Fibroblast of lung (primary cell): ENCODE measurements around the gene ZNHIT2. TPM values are rescaled to one million over a fixed set of nuclear protein-coding genes. Genes with fewer than 3 reads are reported as not detected.

Experiments
- DNase-seq, 2 donors: peaks; one replicate each; pipeline versions ENCODE4 v3.0.0 to v3.0.0-alpha.2; 2010; ENCODE audit warnings: low read depth in 2 of 2
- H2AFZ ChIP-seq: 2 replicates; pipeline ENCODE4 v1.5.1; 2012; ENCODE audit warnings: low read length, control low read depth, inconsistent platforms
- H3K27ac ChIP-seq: 2 replicates; pipeline ENCODE4 v1.5.1; 2011; ENCODE audit warnings: low read length, control low read depth; ENCODE audit not compliant: insufficient read depth
- H3K27me3 ChIP-seq: 2 replicates; pipeline ENCODE4 v1.5.1; 2011; ENCODE audit warnings: mild to moderate bottlenecking, low read length; ENCODE audit not compliant: control insufficient read depth, insufficient read depth
- H3K36me3 ChIP-seq: 2 replicates; pipeline ENCODE4 v1.5.1; 2011; ENCODE audit warnings: low read length; ENCODE audit not compliant: control insufficient read depth, insufficient read depth
- H3K4me1 ChIP-seq: 2 replicates; pipeline ENCODE4 v1.5.1; 2011; ENCODE audit warnings: low read length; ENCODE audit not compliant: control insufficient read depth, insufficient read depth; ENCODE audit errors: extremely low read depth
- H3K4me2 ChIP-seq: 2 replicates; pipeline ENCODE4 v1.5.1; 2011; ENCODE audit warnings: low read length, control low read depth; ENCODE audit not compliant: insufficient read depth; ENCODE audit errors: extremely low read depth
- H3K4me3 ChIP-seq, 4 experiments: fragments of 200-600 bp in 1 of 4; sonication (generic) in 1 of 4; replicated peaks in 1 of 4; 2 replicates each; pipeline ENCODE4 v1.5.1; 2011 to 2016; ENCODE audit warnings: low read length in 4 of 4, low read depth in 3 of 4, mild to moderate bottlenecking in 3 of 4, control low read depth in 2 of 4, inconsistent platforms in 1 of 4, mixed read lengths in 1 of 4; ENCODE audit not compliant: insufficient read depth in 1 of 4; ENCODE audit errors: control extremely low read depth in 1 of 4
- H3K79me2 ChIP-seq: 2 replicates; pipeline ENCODE4 v1.5.1; 2012; ENCODE audit warnings: mild to moderate bottlenecking, low read length, inconsistent platforms; ENCODE audit not compliant: control insufficient read depth, insufficient read depth
- H3K9ac ChIP-seq: 2 replicates; pipeline ENCODE4 v1.5.1; 2011; ENCODE audit warnings: mild to moderate bottlenecking, low read length, control low read depth; ENCODE audit not compliant: insufficient read depth
- H3K9me3 ChIP-seq: 2 replicates; pipeline ENCODE4 v1.5.1; 2012; ENCODE audit warnings: low read depth, low read length; ENCODE audit not compliant: control insufficient read depth, insufficient read depth
- H4K20me1 ChIP-seq: 2 replicates; pipeline ENCODE4 v1.5.1; 2011; ENCODE audit warnings: low read length; ENCODE audit not compliant: control insufficient read depth, insufficient read depth; ENCODE audit errors: extremely low read depth
- EZH2 ChIP-seq: IDR thresholded peaks from 2 replicates; pipeline ENCODE4 v1.5.1; 2012; ENCODE audit warnings: low read length, control low read depth, mild to moderate bottlenecking; ENCODE audit errors: missing control alignments
- polyA plus RNA-seq, 2 donors: library from polyadenylated mRNA; depleted of rRNA in 1 of 2; stranded (reverse) in 1 of 2; unstranded in 1 of 2; fragments of >200 nt; gene quantifications; 2 replicates each; pipeline ENCODE4 v1.2.1, GENCODE V29; 2011 to 2012; ENCODE audit warnings: missing spikeins in 1 of 2
- total RNA-seq: library from RNA; depleted of rRNA; stranded (reverse); fragments of >200 nt; gene quantifications from 2 replicates; pipeline ENCODE4 v1.2.1, GENCODE V29; 2014
- TF ChIP-seq, protein P1 (sequence below), 2 donors: IDR thresholded peaks in 1 of 2; conservative IDR thresholded peaks in 1 of 2; 1 replicate in 1 of 2; 2 replicates in 1 of 2; pipeline ENCODE4 v1.5.1; 2011 to 2012; ENCODE audit warnings: low read length in 2 of 2, control low read depth in 1 of 2, inconsistent platforms in 1 of 2, low read depth in 1 of 2, mild to moderate bottlenecking in 1 of 2

The ZNHIT2 gene
- total and polyA plus RNA-seq, 2 donors (not counting 1 experiment from before 2014, with no cell fraction given), result 1.4 to 13.2 TPM

DNA sequence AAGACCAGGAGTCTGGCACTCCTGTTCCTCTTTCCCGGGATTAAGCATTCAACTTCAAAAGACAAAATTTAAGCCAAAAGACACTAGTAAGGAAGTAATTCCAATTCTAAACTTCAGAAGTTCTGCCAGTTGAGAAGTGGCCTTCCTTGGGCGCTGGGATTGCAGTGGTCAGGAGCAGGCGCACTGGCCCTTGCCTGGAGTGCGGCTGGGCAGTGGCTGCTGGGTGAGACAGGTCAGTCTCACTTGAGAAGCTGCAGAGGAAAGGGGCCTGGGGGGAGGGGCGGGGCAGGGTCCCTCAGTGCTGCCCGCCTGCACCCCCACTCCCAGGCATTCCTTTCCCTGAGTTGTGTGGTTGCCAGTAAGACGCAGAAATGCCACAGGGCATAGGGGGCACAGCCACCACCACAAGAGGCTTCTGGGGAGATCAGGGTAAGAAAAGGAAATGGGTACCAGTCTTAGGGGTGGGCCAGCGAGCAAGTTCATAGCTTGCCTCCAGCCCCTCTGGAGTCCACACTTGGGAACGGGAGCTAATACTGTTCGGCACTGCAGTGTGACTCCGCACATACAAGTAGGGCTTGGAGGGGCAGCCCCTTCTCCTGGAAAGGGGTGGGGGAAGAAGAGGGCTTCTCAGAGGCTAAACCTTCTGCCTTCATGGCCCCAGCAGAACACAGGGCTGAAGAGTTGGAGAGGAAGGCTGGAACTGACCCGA lies 10.1 kb upstream of the ZNHIT2 start:
- no peaks in the 10 kb centered on the region for H3K27me3 ChIP-seq
- peaks cover 40% of the 10 kb centered on the region for H3K36me3 ChIP-seq
- H3K4me2 ChIP-seq, result no peak overlapping the region
- peaks cover 2% of the 10 kb centered on the region for H3K4me1 ChIP-seq
- no peak overlapping the region for H3K27ac ChIP-seq
- TF ChIP-seq, protein P1, sequence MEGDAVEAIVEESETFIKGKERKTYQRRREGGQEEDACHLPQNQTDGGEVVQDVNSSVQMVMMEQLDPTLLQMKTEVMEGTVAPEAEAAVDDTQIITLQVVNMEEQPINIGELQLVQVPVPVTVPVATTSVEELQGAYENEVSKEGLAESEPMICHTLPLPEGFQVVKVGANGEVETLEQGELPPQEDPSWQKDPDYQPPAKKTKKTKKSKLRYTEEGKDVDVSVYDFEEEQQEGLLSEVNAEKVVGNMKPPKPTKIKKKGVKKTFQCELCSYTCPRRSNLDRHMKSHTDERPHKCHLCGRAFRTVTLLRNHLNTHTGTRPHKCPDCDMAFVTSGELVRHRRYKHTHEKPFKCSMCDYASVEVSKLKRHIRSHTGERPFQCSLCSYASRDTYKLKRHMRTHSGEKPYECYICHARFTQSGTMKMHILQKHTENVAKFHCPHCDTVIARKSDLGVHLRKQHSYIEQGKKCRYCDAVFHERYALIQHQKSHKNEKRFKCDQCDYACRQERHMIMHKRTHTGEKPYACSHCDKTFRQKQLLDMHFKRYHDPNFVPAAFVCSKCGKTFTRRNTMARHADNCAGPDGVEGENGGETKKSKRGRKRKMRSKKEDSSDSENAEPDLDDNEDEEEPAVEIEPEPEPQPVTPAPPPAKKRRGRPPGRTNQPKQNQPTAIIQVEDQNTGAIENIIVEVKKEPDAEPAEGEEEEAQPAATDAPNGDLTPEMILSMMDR (conservative IDR thresholded peaks at IDR 0.05 in 1 of 2, IDR thresholded peaks at IDR 0.05 in 1 of 2; ENCODE audit: low read depth in 1 of 2, low read length in 2 of 2), result no peak
- TF ChIP-seq EZH2, result no peak
- peaks cover 14% of the 10 kb centered on the region for H3K79me2 ChIP-seq
- no peaks in the 10 kb centered on the region for H3K9me3 ChIP-seq
- no peak for DNase-seq
- no peak overlapping the region for H2AFZ ChIP-seq
- H3K9ac ChIP-seq, result no peak overlapping the region
- no peak overlapping the region for H3K4me3 ChIP-seq
- H4K20me1 ChIP-seq, result no peaks in the 10 kb centered on the region

DNA sequence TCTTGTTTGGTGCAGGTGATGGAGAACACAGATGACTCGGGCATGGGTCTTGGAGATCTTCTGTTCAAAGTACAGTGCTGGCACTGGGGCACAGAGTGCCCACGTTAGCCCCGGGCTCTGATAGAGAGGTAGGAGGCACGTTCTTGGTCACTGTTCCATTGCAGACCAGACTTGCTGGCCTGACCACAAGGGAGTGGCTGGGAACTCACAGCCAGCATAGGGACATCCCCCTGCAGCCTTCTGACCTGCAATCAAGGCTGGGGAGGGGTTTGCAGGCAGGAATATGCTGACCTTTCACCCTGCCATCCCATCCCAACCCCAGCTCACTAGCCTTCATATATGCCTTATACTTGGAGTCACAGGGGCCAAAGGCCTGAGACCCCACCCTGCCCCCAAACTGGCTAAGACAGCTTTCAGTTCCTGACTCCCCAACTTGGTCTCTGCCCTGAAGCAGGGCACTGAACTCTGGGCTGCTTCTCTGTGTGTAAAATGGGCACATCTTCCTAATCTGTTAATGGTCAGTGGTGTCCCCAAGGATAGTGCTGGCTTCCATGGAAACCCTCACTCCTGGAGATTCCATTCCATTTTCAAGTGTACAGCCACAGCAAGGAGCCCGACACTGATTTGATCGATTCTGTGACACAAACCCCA lies 9.2 kb upstream of the ZNHIT2 start:
- H3K27ac ChIP-seq, result no peak overlapping the region
- H3K36me3 ChIP-seq, result peaks cover 35% of the 10 kb centered on the region
- no peak overlapping the region for H3K9ac ChIP-seq
- H3K4me1 ChIP-seq, result no peaks in the 10 kb centered on the region
- no peaks in the 10 kb centered on the region for H3K9me3 ChIP-seq
- no peak overlapping the region for H3K4me2 ChIP-seq
- no peak overlapping the region for H2AFZ ChIP-seq
- peaks cover 13% of the 10 kb centered on the region for H3K79me2 ChIP-seq
- H3K4me3 ChIP-seq, result no peak overlapping the region
- TF ChIP-seq, protein P1 (conservative IDR thresholded peaks at IDR 0.05 in 1 of 2, IDR thresholded peaks at IDR 0.05 in 1 of 2; ENCODE audit: low read depth in 1 of 2, low read length in 2 of 2), result no peak
- TF ChIP-seq EZH2, result no peak
- no peaks in the 10 kb centered on the region for H4K20me1 ChIP-seq
- no peak for DNase-seq
- H3K27me3 ChIP-seq, result no peaks in the 10 kb centered on the region

DNA sequence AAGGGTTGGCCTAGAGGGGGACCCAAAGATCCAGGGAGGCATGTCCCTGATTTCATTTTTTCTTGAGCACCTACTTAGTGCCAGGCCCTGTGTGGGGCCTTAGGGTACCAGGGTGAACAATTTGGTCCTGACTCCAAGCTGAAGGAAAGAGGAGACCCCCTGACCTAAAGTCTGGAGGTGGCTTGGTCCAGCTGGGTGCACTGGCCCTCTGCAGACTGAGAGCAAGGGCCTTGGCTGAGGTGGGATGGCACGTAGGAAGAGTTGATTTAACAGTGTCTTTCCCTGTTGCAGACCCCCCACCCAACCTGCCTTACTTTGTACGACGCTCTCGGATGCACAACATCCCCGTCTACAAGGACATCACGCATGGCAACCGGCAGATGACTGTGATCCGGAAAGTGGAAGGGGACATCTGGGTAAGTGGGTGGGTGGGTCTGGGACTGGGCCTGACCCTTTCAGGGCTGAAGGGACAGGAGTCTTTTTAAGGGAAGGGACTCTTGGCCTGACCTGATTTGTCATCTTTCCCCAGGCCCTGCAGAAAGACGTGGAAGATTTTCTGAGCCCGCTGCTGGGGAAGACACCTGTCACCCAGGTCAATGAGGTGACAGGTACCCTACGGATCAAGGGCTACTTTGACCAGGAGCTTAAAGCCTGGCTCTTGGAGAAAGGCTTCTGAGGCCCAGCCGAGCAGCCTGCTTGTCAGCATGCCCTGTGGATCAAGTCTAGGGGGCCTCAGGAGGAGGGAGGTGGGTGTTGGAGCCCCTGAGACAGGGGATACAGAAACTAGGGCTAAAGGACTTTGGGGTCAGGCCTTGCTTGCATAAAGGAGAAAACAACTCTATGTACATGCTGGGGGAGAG lies 7.9 kb upstream of the ZNHIT2 start:
- H3K79me2 ChIP-seq, result peaks cover 24% of the 10 kb centered on the region
- no peak overlapping the region for H3K27ac ChIP-seq
- H2AFZ ChIP-seq, result no peak overlapping the region
- no peak overlapping the region for H3K9ac ChIP-seq
- H3K36me3 ChIP-seq, result peaks cover 28% of the 10 kb centered on the region
- H3K9me3 ChIP-seq, result no peaks in the 10 kb centered on the region
- H3K27me3 ChIP-seq, result no peaks in the 10 kb centered on the region
- no peak for TF ChIP-seq EZH2
- TF ChIP-seq, protein P1 (conservative IDR thresholded peaks at IDR 0.05 in 1 of 2, IDR thresholded peaks at IDR 0.05 in 1 of 2; ENCODE audit: low read depth in 1 of 2, low read length in 2 of 2), result no peak
- H3K4me2 ChIP-seq, result no peak overlapping the region
- DNase-seq, result no peak
- H3K4me3 ChIP-seq, result no peak overlapping the region
- peaks cover 6% of the 10 kb centered on the region for H3K4me1 ChIP-seq
- H4K20me1 ChIP-seq, result no peaks in the 10 kb centered on the region
